Left ventricle myocardium inferior (tissue), 1 donor: ENCODE measurements around the gene SPAG9. TPM values are rescaled to one million over a fixed set of nuclear protein-coding genes. Genes with fewer than 3 reads are reported as not detected.

Experiments
- DNase-seq: peaks from one replicate; pipeline ENCODE4 v3.0.0-alpha.2; 2020
- H3K27ac ChIP-seq: fragments of 200-600 bp; replicated peaks from 2 replicates; pipeline ENCODE4 v1.8.0; 2021
- H3K27me3 ChIP-seq: fragments of 200-600 bp; 2 replicates; pipeline ENCODE4 v1.8.0; 2021; ENCODE audit warnings: low read depth
- H3K36me3 ChIP-seq: fragments of 200-600 bp; 2 replicates; pipeline ENCODE4 v1.8.0; 2021
- H3K4me1 ChIP-seq: fragments of 200-600 bp; 2 replicates; pipeline ENCODE4 v1.8.0; 2021
- H3K4me3 ChIP-seq: fragments of 200-600 bp; 2 replicates; pipeline ENCODE4 v1.8.0; 2021; ENCODE audit warnings: mild to moderate bottlenecking, moderate library complexity
- H3K9me3 ChIP-seq: fragments of 200-600 bp; replicated peaks from 2 replicates; pipeline ENCODE4 v1.8.0; 2021
- intact Hi-C: fragments of 100-400 bp; cut with micrococcal nuclease; formaldehyde crosslinking; loops from one replicate; pipeline ENCODE4 v1.11.0; 2022
- total RNA-seq: library from RNA; stranded (reverse); fragmentation: NEBNext Ultra II Directional; extraction: Animal tissue kit (Norgen Biotek cat#: 25700); gene quantifications from one replicate; pipeline ENCODE4 v1.2.1, GENCODE V29; 2021
- TF ChIP-seq, protein P1 (sequence below): fragments of 200-600 bp; IDR thresholded peaks from 2 replicates; pipeline ENCODE4 v1.8.0; 2021; ENCODE audit warnings: antibody characterized with exemption, mild to moderate bottlenecking, borderline replicate concordance
- donor health status: DM: no; HTN: yes; CAD: no; lungs with severe emphysema.

Gene SPAG9
- total RNA-seq, 1 donor from 2014 or later = 43.8 TPM

DNA sequence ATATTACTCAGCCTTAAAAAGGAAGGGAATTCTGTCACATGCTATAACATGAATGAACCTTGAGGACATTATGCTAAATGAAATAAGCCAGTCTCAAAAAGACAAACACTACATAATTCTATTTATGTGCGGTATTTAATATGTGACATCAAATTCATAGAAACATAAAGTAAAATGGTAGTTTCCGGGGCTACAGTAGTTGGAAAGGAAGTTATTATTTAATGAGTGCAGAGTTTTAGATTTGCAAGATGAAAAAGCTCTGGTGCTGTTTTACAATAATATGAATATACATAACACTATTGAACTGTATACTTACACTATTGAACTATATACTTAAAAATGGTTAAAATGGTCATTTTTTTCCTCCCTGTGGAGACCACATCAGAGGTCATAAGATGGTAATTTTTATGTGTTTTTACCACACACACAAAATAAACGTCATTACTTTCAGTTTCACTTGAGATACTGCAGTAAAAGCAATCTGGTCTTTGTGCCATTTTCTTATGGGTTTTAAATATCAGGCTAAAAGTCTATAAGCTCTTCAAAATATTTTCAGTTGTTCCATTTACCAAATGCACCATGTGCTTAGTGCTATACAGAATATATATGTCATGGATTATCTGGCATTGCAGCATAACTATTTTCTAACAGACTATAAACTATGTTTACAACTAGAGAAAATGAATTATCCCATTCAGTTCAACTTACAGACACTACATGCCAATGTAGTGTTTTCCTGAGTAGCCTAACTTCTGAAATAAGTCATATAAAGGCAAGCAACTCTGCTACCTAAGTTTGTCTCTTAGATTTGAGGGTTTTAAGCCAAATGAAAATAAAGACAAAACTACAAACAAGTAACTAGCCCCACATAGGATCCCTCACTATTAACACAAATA, 90.9 kb downstream of the SPAG9 start:
- no peaks in the 10 kb centered on the region for H3K27me3 ChIP-seq
- H3K27ac ChIP-seq = peak overlapping the region; percentile 61
- H3K4me3 ChIP-seq = peak overlapping the region; percentile 45
- H3K4me1 ChIP-seq = peaks cover 14% of the 10 kb centered on the region
- H3K36me3 ChIP-seq = peaks cover 6% of the 10 kb centered on the region
- TF ChIP-seq, protein P1, sequence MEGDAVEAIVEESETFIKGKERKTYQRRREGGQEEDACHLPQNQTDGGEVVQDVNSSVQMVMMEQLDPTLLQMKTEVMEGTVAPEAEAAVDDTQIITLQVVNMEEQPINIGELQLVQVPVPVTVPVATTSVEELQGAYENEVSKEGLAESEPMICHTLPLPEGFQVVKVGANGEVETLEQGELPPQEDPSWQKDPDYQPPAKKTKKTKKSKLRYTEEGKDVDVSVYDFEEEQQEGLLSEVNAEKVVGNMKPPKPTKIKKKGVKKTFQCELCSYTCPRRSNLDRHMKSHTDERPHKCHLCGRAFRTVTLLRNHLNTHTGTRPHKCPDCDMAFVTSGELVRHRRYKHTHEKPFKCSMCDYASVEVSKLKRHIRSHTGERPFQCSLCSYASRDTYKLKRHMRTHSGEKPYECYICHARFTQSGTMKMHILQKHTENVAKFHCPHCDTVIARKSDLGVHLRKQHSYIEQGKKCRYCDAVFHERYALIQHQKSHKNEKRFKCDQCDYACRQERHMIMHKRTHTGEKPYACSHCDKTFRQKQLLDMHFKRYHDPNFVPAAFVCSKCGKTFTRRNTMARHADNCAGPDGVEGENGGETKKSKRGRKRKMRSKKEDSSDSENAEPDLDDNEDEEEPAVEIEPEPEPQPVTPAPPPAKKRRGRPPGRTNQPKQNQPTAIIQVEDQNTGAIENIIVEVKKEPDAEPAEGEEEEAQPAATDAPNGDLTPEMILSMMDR = no peak
- DNase-seq = no peak
- intact Hi-C loops = no loop called here
- no peaks in the 10 kb centered on the region for H3K9me3 ChIP-seq

DNA sequence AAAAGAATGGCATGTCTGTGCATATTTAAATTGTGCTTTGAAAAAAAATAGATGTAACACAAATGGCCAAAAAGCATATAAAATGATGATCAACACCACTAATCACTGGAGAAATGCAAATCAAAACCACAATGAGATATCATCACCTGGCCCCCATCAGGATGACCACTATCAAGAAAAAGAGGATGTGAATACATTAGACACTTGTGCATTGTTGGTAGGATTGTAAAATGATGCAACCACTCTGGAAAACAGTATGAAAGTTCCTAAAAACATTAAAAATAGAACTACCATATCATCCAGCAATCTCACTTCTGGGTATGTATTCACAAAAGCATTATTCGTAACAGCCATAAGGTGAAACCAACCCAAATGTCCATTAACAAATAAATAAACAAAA, 91.5 kb downstream of the SPAG9 start:
- no peak for DNase-seq
- intact Hi-C loops = no loop called here
- peak overlapping the region; percentile 61 for H3K27ac ChIP-seq
- TF ChIP-seq, protein P1 = no peak
- peak overlapping the region; percentile 45 for H3K4me3 ChIP-seq
- H3K27me3 ChIP-seq = no peaks in the 10 kb centered on the region
- H3K4me1 ChIP-seq = peaks cover 13% of the 10 kb centered on the region
- H3K36me3 ChIP-seq = peaks cover 6% of the 10 kb centered on the region
- H3K9me3 ChIP-seq = no peaks in the 10 kb centered on the region

DNA sequence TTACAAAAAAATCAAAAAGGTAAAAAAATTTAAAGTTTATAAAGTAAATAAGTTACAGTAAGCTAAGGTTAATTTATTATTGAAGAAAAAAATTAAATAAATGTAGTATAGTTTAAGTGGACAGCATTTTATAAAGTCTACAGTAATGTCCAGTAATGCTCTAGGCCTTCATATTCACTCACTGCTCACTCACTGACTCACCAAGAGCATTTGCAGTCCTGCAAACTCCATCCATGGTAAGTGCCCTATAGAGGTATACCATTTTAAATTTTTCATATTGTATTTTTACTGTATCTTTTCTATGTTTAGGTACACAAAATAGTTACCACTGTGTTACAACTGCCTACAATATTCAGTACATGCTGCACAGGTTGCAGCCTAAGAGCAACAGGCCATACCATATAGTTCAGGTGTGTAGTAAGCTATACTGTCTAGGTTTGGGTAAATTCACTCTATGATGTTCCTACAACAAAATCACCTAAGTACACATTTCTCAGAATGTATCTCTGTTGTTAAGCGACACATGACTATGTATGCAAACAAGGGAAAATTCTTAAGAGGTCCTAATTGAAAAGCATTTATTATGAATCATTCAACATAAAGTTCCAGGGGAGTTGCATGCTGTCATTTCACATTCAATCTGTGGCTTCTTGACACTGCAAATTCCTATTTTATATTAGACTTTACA, 92.3 kb downstream of the SPAG9 start:
- Histone ChIP-seq H3K4me3 (no peak overlapping the region), H3K9me3 (no peaks in the 10 kb centered on the region), H3K36me3 (peaks cover 6% of the 10 kb centered on the region), H3K4me1 (peaks cover 13% of the 10 kb centered on the region), H3K27ac (no peak overlapping the region), H3K27me3 (no peaks in the 10 kb centered on the region)
- intact Hi-C loops = no loop called here
- TF ChIP-seq, protein P1 = no peak
- DNase-seq = no peak

DNA sequence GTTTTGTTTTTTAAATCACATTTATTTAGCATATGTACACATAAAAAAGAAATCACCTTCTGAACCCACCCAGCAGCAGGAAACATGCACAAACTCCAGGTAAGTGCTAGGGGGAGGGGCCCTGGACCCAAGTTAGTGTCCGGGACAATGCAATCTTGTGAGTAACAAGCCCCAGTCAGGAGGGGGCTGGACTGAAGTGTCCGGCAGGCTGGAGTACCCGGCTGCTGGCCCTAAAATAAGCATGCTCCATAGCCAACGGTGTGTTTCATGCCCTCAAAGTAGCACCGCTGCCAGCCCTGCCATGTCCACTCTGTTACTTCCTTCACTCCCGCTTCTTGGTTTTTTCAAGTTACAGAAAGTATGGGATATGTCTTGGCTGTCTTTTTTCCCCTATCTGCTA, 102.1 kb downstream of the SPAG9 start:
- no peaks in the 10 kb centered on the region for H3K9me3 ChIP-seq
- H3K4me1 ChIP-seq = peaks cover 8% of the 10 kb centered on the region
- H3K27me3 ChIP-seq = no peaks in the 10 kb centered on the region
- no peak overlapping the region for H3K27ac ChIP-seq
- TF ChIP-seq, protein P1 = no peak
- no peak for DNase-seq
- no peak overlapping the region for H3K4me3 ChIP-seq
- H3K36me3 ChIP-seq = peaks cover 55% of the 10 kb centered on the region
- intact Hi-C loops = no loop called here

DNA sequence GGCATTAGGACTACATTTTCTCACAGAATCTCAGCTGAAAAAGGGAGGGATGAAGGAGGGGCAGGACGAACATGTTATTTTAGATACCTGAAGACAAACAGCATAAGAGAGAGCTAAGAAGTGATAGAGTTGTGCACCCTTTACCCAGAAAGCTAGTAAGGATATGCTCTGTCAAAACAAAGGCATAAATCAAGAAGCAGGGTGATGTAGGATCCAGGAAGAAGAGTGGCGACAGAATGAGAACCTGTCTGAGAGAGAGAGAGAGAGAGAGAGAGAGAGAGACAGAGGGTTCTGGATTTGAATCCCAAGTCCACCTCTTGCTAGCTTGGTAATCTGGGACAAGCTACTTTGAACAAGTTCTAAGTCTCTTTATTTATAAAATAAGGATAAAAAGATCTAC, 103.4 kb downstream of the SPAG9 start:
- H3K9me3 ChIP-seq = no peaks in the 10 kb centered on the region
- no peak overlapping the region for H3K27ac ChIP-seq
- peaks cover 8% of the 10 kb centered on the region for H3K4me1 ChIP-seq
- H3K4me3 ChIP-seq = no peak overlapping the region
- intact Hi-C loops = no loop called here
- TF ChIP-seq, protein P1 = no peak
- H3K36me3 ChIP-seq = peaks cover 63% of the 10 kb centered on the region
- H3K27me3 ChIP-seq = no peaks in the 10 kb centered on the region
- no peak for DNase-seq
